A549 (cell line): ENCODE data around the gene TACR1. TPM values are rescaled to one million over a fixed set of nuclear protein-coding genes. Genes with fewer than 3 reads are reported as not detected.

ENCODE experiments used
- ATAC-seq, 2 experiments: fragments of 200-7000 bp in 1 of 2; fragments of >200 bp in 1 of 2; cut with Nextera tagmentation in 1 of 2; cut with Tn5 transposase in 1 of 2; 3 replicates each; pipeline versions ENCODE4 v1.8.0 to v1.9.1; 2018 to 2020; ENCODE audit warnings: mild to moderate bottlenecking in 1 of 2, moderate library complexity in 1 of 2
- CTCF ChIA-PET: fragments of 300-600 bp; sonication (Branson Sonifier 250); formaldehyde crosslinking; extraction: SDS; loops from one replicate; lab custom pipeline; 2021; ENCODE audit warnings: antibody characterized with exemption, inconsistent platforms; lab: Yijun Ruan, JAX
- POLR2A ChIA-PET: fragments of 350-600 bp; formaldehyde crosslinking; extraction: SDS; loops from one replicate; lab custom pipeline; 2021; ENCODE audit warnings: antibody characterized with exemption, inconsistent platforms; lab: Yijun Ruan, JAX
- DNase-seq, 2 experiments: peaks; one replicate each; pipeline versions ENCODE4 v3.0.0 to v3.0.0-alpha.2; 2011 to 2016; ENCODE audit warnings: low read depth in 1 of 2, low spot score in 1 of 2
- FAIRE-seq: peaks from 2 replicates; lab custom pipeline; 2011; peaks lifted over from hg19 to GRCh38; lab: Jason Lieb, UNC
- H3K27ac ChIP-seq, 2 experiments: fragments of >200 bp; sonication (Bioruptor Twin); formaldehyde crosslinking; 3 replicates each; pipeline ENCODE4 v1.5.1; 2016 to 2017
- H3K4me1 ChIP-seq: fragments of >200 bp; sonication (Bioruptor Twin); formaldehyde crosslinking; 3 replicates; pipeline ENCODE4 v1.6.1; 2016
- H3K4me2 ChIP-seq: fragments of >200 bp; sonication (Bioruptor Twin); formaldehyde crosslinking; 3 replicates; pipeline ENCODE4 v1.6.1; 2016
- H3K4me3 ChIP-seq: fragments of >200 bp; sonication (Bioruptor Twin); formaldehyde crosslinking; 3 replicates; pipeline ENCODE4 v1.5.1; 2016
- H3K9me3 ChIP-seq: fragments of >200 bp; sonication (Bioruptor Twin); formaldehyde crosslinking; 3 replicates; pipeline ENCODE4 v1.6.1; 2016
- ATOH8 ChIP-seq: fragments of 250-450 bp; sonication (Bioruptor Pico); IDR thresholded peaks from 2 replicates; pipeline ENCODE4 v1.5.0; 2020; ENCODE audit warnings: low read depth, mild to moderate bottlenecking, moderate library complexity
- CBX2 ChIP-seq: fragments of 200-600 bp; sonication (generic); IDR thresholded peaks from 2 replicates; pipeline ENCODE4 v1.6.1; 2016; ENCODE audit warnings: low read depth, mild to moderate bottlenecking, borderline replicate concordance
- CBX8 ChIP-seq: fragments of 200-600 bp; sonication (generic); IDR thresholded peaks from 2 replicates; pipeline ENCODE4 v1.6.1; 2016
- CHD4 ChIP-seq: fragments of 200-600 bp; sonication (generic); IDR thresholded peaks from 2 replicates; pipeline ENCODE4 v1.6.1; 2016; ENCODE audit warnings: antibody characterized with exemption, mild to moderate bottlenecking, borderline replicate concordance
- FOXS1 ChIP-seq: fragments of 250-450 bp; sonication (Bioruptor Pico); IDR thresholded peaks from 2 replicates; pipeline ENCODE4 v1.5.0; 2020; ENCODE audit warnings: mild to moderate bottlenecking, moderate library complexity
- GATA3 ChIP-seq: IDR thresholded peaks from 2 replicates; pipeline ENCODE4 v1.6.1; 2012; ENCODE audit warnings: borderline replicate concordance
- HEYL ChIP-seq: fragments of 250-450 bp; sonication (Bioruptor Pico); IDR thresholded peaks from 2 replicates; pipeline ENCODE4 v1.8.0; 2021; ENCODE audit warnings: mild to moderate bottlenecking, moderate library complexity
- KDM1A ChIP-seq: fragments of 200-600 bp; sonication (generic); IDR thresholded peaks from 2 replicates; pipeline ENCODE4 v1.6.1; 2016; ENCODE audit warnings: low read depth, mild to moderate bottlenecking
- MAZ ChIP-seq: fragments of 150-350 bp; IDR thresholded peaks from 2 replicates; pipeline ENCODE4 v1.6.1; 2014; ENCODE audit warnings: antibody characterized with exemption, low read depth, low read length, borderline replicate concordance
- POLR2A ChIP-seq: IDR thresholded peaks from 2 replicates; pipeline ENCODE4 v1.6.1; 2012; ENCODE audit warnings: mild to moderate bottlenecking, low read length
- RARB ChIP-seq: fragments of 250-450 bp; sonication (Bioruptor Pico); IDR thresholded peaks from 2 replicates; pipeline ENCODE4 v1.8.0; 2021; ENCODE audit warnings: mild to moderate bottlenecking, moderate library complexity
- RCOR1 ChIP-seq: fragments of 150-350 bp; IDR thresholded peaks from 2 replicates; pipeline ENCODE4 v1.6.1; 2014; ENCODE audit warnings: antibody characterized with exemption, low read length, low read depth
- REST ChIP-seq: fragments of 200-600 bp; sonication (generic); IDR thresholded peaks from 2 replicates; pipeline ENCODE4 v1.6.1; 2016; ENCODE audit warnings: antibody characterized with exemption, mild to moderate bottlenecking, moderate library complexity
- ZC3H11A ChIP-seq: fragments of 450-650 bp; IDR thresholded peaks from 2 replicates; pipeline ENCODE4 v1.6.1; 2014; ENCODE audit warnings: antibody characterized with exemption, mild to moderate bottlenecking
- ZSCAN20 ChIP-seq: fragments of 250-450 bp; sonication (Bioruptor Pico); IDR thresholded peaks from 2 replicates; pipeline ENCODE4 v1.8.0; 2022; ENCODE audit warnings: mild to moderate bottlenecking, moderate library complexity
- WGBS: methylation state at CpG from one replicate; pipeline ENCODE4 v1.1.6; 2017; ENCODE audit errors: missing lambda C conversion rate; 5-methylcytosine and 5-hydroxymethylcytosine counted together
- polyA plus RNA-seq, 4 experiments: library from polyadenylated mRNA; depleted of rRNA in 3 of 4; stranded (reverse); fragments of >200 nt; fragmentation: RNase III in 1 of 4; extraction: RNeasy Plus Mini Kit Qiagen cat#74134 plus additional on column Dnase treatment in 1 of 4; gene quantifications; 2 replicates in 3 of 4; 3 replicates in 1 of 4; pipeline ENCODE4 v1.2.3, GENCODE V29; 2011 to 2017
- TF ChIP-seq, protein P1 (sequence below): fragments of >200 bp; sonication (Bioruptor Twin); formaldehyde crosslinking; IDR thresholded peaks from 3 replicates; pipeline ENCODE4 v1.5.1; 2016
- TF ChIP-seq, protein P2 (sequence below): IDR thresholded peaks from 2 replicates; pipeline ENCODE4 v1.6.1; 2012; ENCODE audit warnings: low read depth, borderline replicate concordance

TACR1 gene
- polyA plus RNA-seq, 2 of the 4 experiments (the other 2 are of a cell fraction): 0.27 to 0.92 TPM

DNA sequence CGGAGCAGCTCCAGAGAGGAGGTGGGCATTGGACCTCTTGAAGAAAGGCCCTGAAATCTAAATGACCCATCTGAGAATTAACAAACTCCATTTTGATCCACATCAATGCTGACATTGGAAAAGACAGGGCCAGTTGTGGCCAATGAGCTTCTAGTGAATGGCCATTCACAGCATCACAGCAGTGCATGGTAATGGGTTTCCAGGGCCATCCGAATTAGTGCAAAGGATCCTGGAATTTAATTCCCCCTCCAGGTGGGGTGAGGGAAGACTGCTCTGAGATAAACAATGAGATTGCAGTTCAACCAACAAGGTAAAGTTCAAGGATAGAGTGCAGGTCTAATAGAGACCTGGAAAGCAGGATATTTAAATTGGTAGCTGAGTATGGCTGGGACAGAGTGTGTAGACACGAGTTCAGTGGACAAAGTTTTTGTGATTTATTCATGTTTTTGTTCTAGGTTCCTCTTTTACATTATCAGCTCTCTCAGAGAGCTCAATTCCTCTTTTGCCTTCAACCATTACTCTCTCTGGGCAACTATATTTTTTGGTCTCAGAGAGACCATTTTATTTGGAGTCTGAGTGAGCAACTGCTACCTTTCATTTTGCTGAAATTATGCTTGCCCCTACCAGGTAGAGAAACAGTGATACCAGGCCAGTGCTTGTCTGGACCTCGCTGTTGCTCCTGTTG is 5.0 kb downstream of the TACR1 start:
- no peak for DNase-seq
- no peaks in the 10 kb centered on the region for H3K4me1 ChIP-seq
- ChIA-PET CTCF (no interaction called here), POLR2A (no interaction called here)
- no peak overlapping the region for H3K27ac ChIP-seq
- no peak for FAIRE-seq
- TF ChIP-seq MAZ (no peak), CBX2 (no peak), REST (no peak), RARB (no peak), POLR2A (no peak), ZC3H11A (no peak), FOXS1 (no peak), GATA3 (no peak), HEYL (CRISPR knock-in tag) (no peak), ZSCAN20 (CRISPR knock-in tag) (no peak), CHD4 (no peak), CBX8 (no peak), KDM1A (no peak), ATOH8 (CRISPR knock-in tag) (no peak)
- TF ChIP-seq, protein P1, sequence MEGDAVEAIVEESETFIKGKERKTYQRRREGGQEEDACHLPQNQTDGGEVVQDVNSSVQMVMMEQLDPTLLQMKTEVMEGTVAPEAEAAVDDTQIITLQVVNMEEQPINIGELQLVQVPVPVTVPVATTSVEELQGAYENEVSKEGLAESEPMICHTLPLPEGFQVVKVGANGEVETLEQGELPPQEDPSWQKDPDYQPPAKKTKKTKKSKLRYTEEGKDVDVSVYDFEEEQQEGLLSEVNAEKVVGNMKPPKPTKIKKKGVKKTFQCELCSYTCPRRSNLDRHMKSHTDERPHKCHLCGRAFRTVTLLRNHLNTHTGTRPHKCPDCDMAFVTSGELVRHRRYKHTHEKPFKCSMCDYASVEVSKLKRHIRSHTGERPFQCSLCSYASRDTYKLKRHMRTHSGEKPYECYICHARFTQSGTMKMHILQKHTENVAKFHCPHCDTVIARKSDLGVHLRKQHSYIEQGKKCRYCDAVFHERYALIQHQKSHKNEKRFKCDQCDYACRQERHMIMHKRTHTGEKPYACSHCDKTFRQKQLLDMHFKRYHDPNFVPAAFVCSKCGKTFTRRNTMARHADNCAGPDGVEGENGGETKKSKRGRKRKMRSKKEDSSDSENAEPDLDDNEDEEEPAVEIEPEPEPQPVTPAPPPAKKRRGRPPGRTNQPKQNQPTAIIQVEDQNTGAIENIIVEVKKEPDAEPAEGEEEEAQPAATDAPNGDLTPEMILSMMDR: no peak
- TF ChIP-seq, protein P2, sequence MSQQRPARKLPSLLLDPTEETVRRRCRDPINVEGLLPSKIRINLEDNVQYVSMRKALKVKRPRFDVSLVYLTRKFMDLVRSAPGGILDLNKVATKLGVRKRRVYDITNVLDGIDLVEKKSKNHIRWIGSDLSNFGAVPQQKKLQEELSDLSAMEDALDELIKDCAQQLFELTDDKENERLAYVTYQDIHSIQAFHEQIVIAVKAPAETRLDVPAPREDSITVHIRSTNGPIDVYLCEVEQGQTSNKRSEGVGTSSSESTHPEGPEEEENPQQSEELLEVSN: no peak
- WGBS: 44% methylated on average over 4 of the region's 4 CpGs
- H3K9me3 ChIP-seq: no peaks in the 10 kb centered on the region
- no peak for ATAC-seq
- no peak overlapping the region for H3K4me2 ChIP-seq
- H3K4me3 ChIP-seq: no peak overlapping the region

- POLR2A ChIA-PET: no interaction called here
- WGBS: 65% methylated on average over 1 of the region's 1 CpG
Observed at GRCh38 chr2:75192496-75192895, 6.8 kb downstream of the TACR1 start.

More at GRCh38 chr2:75192496-75192895, 6.8 kb downstream of the TACR1 start:
- FAIRE-seq: no peak
- Histone ChIP-seq H3K9me3 (no peaks in the 10 kb centered on the region), H3K27ac (no peak overlapping the region), H3K4me1 (no peaks in the 10 kb centered on the region), H3K4me2 (no peak overlapping the region), H3K4me3 (no peak overlapping the region)
- no peak for DNase-seq
- CTCF ChIA-PET: no interaction called here
- TF ChIP-seq RCOR1: no peak
- no peak for TF ChIP-seq ZC3H11A
- TF ChIP-seq, all 56 proteins: peak for 0
- ATAC-seq: no peak
